ENCODE results near the gene UBIAD1. TPM values are rescaled to one million over a fixed set of nuclear protein-coding genes. Genes with fewer than 3 reads are reported as not detected.

UBIAD1 gene, protein sequence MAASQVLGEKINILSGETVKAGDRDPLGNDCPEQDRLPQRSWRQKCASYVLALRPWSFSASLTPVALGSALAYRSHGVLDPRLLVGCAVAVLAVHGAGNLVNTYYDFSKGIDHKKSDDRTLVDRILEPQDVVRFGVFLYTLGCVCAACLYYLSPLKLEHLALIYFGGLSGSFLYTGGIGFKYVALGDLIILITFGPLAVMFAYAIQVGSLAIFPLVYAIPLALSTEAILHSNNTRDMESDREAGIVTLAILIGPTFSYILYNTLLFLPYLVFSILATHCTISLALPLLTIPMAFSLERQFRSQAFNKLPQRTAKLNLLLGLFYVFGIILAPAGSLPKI
- 16.4 to 20.3 TPM (median 16.8 TPM) in 5 replicates for total RNA-seq (2022; extraction: Qiagen RNA extraction)

DNA sequence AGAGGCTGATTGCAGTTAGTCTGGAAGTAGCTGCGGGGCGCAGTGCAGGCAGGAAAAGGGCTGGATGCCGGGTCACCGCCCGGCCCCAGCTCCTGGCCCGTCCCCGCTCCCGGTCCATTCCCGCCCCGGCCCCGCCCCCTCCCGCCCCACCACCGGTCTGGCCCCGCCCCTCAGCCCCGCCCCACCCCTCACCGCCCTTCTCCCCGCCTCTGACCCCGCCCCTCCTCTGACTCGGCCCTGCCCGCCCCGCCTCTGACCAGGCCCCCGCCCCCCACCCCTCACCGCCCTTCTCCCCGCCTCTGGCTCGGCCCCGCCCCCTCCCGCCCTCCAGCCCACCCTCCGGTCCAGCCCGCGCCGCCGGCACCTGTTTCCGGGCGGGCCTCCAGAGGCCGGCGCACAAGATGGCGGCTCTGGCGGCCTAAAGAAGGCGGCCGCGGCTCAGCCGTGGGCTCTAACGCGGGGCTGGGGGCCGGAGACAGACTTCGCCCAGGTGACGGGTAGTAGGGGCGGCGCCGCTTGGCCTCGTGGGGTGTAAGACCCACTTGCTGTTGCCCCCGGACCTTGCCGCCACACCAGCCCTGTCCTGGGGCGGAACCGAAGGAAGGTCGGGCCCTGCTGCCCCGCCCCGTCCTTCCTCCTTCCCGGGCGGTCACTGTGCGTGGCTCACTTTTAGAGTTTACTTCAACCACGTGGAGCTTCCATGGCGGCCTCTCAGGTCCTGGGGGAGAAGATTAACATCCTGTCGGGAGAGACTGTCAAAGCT, at the start of gene UBIAD1:
TSS of gene UBIAD1 (plus strand) at position 367 of the 763 bp plus-strand sequence. CDS start at position 701, 334 bp downstream.

DNA sequence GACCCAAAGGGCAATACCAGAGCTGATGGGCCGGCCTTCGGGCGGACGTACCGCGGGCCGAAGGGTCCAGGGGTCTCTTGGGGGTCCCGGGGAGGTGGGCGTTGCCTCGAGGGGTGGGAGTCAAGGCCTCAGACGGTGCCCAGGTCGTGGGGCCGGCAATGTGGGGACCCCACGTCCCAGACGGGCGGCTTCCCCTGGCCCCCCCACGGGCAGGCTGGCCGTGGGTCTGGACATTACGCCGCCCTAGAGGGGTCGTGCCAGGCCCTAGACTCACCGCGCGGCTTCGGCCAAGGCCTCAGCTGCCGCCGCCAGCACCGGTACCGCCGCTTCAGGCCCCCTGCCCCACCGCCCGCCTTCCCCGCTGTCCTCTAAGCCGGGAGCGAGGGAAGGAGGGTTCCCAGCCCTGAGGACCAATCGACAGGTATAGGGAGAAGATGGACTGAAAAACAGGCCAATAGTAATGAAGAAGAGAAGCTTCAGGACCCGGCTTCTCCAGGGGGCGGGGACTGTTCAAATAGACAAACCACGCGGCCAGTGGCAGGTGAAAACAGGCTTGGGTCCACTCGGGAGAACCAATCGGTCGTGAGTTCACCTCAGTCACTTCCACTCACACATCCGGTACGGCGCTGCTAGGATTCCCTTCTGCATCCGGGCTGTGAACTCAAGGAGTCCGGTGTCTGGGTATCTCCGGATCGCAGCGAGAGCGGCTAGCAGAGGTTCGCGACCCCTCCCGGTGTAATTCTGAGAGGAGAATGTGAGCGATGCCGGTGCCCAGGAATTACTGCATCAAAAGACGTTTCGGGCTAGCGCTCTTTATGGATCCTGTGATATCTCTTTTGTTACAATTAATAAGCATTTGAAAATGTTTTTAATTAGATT, 10.6 kb upstream of the UBIAD1 start, which contains the start of gene MTOR:
TSS of gene MTOR (minus strand) at position 381 of the 879 bp plus-strand sequence. CDS start 3,142 bp downstream, outside the sequence.

Other genes starting within 250 kb of the UBIAD1 start
- gene MASP2, start 226.0 kb upstream of the UBIAD1 start, total RNA-seq (2022; extraction: Qiagen RNA extraction) = 0.03 to 0.17 TPM (median 0.13 TPM) in 4 of 5 replicates, not detected in the other
- gene SRM, start 213.2 kb upstream of the UBIAD1 start, total RNA-seq (2022; extraction: Qiagen RNA extraction) = 140 to 239 TPM (median 206 TPM) in 5 replicates
- 35.1 to 40.3 TPM (median 36.5 TPM) in 5 replicates for gene EXOSC10, start 173.3 kb upstream of the UBIAD1 start, total RNA-seq (2022; extraction: Qiagen RNA extraction)
- not detected in 5 replicates for gene ANGPTL7, start 83.8 kb upstream of the UBIAD1 start, total RNA-seq (2022; extraction: Qiagen RNA extraction)
- gene MTOR, start 10.6 kb upstream of the UBIAD1 start, total RNA-seq (2022; extraction: Qiagen RNA extraction) = 12.9 to 15.1 TPM (median 13.1 TPM) in 5 replicates
- gene DISP3, start 206.0 kb downstream of the UBIAD1 start, total RNA-seq (2022; extraction: Qiagen RNA extraction) = 0.43 to 0.84 TPM (median 0.58 TPM) in 5 replicates

All from A549 treated with AZD2906 at 1 μM for 4 hours (cell line).